Measurements from ENCODE around the gene CLEC16A.

DNA sequence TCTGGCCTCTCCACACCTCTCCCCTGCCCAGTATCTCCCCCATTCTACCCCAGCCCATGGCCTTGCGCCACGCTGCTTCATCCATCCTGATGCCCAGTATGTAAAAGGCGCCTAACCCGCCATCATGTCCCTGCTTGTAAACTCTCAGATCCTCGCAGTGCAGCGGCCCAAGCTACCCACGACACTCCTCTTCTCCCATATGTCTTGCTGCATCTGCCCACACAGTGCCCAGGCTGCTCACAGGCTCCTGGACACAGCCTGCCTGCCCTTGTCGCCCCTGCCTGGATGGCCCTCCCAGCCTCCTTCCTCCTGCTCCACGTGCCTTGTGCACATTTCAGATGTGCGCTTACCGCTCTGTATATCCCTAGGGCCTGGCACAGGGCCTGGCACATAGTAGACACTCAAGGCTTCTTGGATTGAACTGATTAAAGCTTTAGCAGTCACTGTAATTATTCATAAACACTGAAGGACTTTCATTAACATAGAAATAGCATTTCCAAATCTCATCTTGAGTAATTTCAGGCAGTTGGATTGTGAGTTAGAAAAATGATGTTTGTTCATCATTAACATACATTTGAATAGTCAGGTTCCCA lies 129.1 kb downstream of the CLEC16A start:
- TF ChIP-seq, protein P1, sequence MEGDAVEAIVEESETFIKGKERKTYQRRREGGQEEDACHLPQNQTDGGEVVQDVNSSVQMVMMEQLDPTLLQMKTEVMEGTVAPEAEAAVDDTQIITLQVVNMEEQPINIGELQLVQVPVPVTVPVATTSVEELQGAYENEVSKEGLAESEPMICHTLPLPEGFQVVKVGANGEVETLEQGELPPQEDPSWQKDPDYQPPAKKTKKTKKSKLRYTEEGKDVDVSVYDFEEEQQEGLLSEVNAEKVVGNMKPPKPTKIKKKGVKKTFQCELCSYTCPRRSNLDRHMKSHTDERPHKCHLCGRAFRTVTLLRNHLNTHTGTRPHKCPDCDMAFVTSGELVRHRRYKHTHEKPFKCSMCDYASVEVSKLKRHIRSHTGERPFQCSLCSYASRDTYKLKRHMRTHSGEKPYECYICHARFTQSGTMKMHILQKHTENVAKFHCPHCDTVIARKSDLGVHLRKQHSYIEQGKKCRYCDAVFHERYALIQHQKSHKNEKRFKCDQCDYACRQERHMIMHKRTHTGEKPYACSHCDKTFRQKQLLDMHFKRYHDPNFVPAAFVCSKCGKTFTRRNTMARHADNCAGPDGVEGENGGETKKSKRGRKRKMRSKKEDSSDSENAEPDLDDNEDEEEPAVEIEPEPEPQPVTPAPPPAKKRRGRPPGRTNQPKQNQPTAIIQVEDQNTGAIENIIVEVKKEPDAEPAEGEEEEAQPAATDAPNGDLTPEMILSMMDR (IDR thresholded peaks at IDR 0.05 in 4 of 5, conservative IDR thresholded peaks at IDR 0.05 in 1 of 5): no peak
- TF ChIP-seq POLR2A (IDR thresholded peaks at IDR 0.05): no peak
